ENCODE data around the gene UROC1. TPM values are rescaled to one million over a fixed set of nuclear protein-coding genes. Genes with fewer than 3 reads are reported as not detected.

Gene UROC1
- polyA plus RNA-seq, 1 of the 3 experiments (the other 2 are of a cell fraction) = not detected

DNA sequence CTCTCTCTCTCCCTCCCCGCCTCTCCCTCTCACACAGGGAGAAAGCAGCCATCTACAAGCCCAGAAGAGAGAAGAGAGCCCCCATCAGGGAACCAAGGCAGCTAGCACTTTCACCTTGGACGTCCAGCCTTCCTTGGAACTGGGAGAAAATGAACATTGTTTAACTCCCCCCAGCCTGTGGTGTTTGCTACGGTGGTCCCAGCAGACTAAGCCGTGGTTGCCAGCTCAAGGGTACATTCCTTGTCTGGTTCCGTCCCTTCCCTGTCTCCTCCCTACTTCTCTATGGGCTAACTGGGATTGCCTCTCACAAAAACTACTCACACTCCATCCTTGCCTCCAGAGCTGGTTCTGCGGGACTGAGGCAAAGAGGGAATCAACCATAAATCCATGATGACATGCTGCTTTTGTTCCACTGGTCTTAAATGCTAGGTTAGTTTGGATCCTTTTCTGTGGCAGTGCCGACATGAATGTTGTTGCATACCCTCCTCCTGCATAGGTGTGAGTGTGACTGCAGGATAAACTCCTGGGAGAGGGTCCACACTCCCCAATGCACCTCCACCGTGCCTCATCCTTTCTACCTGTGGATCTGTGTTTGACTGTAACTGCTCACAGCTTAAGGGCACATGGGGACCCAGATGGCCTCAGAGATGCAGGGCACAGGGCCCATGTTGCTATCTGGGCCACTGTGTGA lies 29.1 kb upstream of the UROC1 start:
- Histone ChIP-seq H3K4me1 (ENCODE audit: control insufficient read depth in 1 of 2, insufficient read depth in 2 of 2, low read depth in 1 of 2, low read length in 1 of 2) (peaks cover 0 to 4% of the 10 kb centered on the region in 2 experiments; a peak in 1 of 4 replicates), H3K4me2 (no peak overlapping the region), H2AFZ (ENCODE audit: low read depth) (no peak overlapping the region), H3K36me3 (replicated peaks in 1 of 2; ENCODE audit: control insufficient read depth in 1 of 2, insufficient read depth in 2 of 2, low read length in 1 of 2) (no peaks in the 10 kb centered on the region), H3F3A (replicated peaks; ENCODE audit: insufficient read depth) (no peaks in the 10 kb centered on the region), H3K4me3 (ENCODE audit: low read depth in 2 of 2, low read length in 1 of 2) (no peak overlapping the region), H3K27me3 (ENCODE audit: insufficient read depth) (peaks cover 9% of the 10 kb centered on the region; the same call in 1 of the 2 replicates), H3K9ac (no peak overlapping the region), H3K79me2 (ENCODE audit: insufficient read depth) (no peaks in the 10 kb centered on the region), H4K20me1 (ENCODE audit: insufficient read depth) (no peaks in the 10 kb centered on the region), H3K9me2 (no peaks in the 10 kb centered on the region), H3K27ac (ENCODE audit: low read depth in 2 of 2, low read length in 1 of 2) (no peak overlapping the region), H3K9me3 (no peaks in the 10 kb centered on the region)
- 58% methylated on average over 6 of the region's 8 CpGs for whole genome bisulfite sequencing (ENCODE audit: low lambda C conversion rate)
- ChIA-PET CTCF (interaction anchor here (1.0 to 1.6 kb wide), 5 partner anchors 14 to 412 kb away, joined by 3 to 4 read pairs (median 3); no protein-coding TSS in a partner anchor), POLR2A (no interaction called here)
- peak; percentile 14 for DNase-seq
- no peak for TF ChIP-seq SMC3 (IDR thresholded peaks at IDR 0.05; ENCODE audit: low read depth, low read length)
- no peak for TF ChIP-seq MXI1 (IDR thresholded peaks at IDR 0.05; ENCODE audit: low read depth, low read length)
- no peak for TF ChIP-seq USF1 (IDR thresholded peaks at IDR 0.05; ENCODE audit: borderline replicate concordance, low read depth)
- TF ChIP-seq TAF1 (IDR thresholded peaks at IDR 0.05; ENCODE audit: borderline replicate concordance, low read depth, low read length) = no peak
- no peak for TF ChIP-seq MAX (IDR thresholded peaks at IDR 0.05; ENCODE audit: low read depth)
- TF ChIP-seq TEAD4 (IDR thresholded peaks at IDR 0.05; ENCODE audit: borderline replicate concordance, insufficient read depth) = no peak
- no peak for TF ChIP-seq PBX3 (IDR thresholded peaks at IDR 0.05)
- TF ChIP-seq, protein P1, sequence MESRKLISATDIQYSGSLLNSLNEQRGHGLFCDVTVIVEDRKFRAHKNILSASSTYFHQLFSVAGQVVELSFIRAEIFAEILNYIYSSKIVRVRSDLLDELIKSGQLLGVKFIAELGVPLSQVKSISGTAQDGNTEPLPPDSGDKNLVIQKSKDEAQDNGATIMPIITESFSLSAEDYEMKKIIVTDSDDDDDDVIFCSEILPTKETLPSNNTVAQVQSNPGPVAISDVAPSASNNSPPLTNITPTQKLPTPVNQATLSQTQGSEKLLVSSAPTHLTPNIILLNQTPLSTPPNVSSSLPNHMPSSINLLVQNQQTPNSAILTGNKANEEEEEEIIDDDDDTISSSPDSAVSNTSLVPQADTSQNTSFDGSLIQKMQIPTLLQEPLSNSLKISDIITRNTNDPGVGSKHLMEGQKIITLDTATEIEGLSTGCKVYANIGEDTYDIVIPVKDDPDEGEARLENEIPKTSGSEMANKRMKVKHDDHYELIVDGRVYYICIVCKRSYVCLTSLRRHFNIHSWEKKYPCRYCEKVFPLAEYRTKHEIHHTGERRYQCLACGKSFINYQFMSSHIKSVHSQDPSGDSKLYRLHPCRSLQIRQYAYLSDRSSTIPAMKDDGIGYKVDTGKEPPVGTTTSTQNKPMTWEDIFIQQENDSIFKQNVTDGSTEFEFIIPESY (IDR thresholded peaks at IDR 0.05; ENCODE audit: borderline replicate concordance, low read depth) = no peak
- TF ChIP-seq ELF1 (IDR thresholded peaks at IDR 0.05) = no peak

DNA sequence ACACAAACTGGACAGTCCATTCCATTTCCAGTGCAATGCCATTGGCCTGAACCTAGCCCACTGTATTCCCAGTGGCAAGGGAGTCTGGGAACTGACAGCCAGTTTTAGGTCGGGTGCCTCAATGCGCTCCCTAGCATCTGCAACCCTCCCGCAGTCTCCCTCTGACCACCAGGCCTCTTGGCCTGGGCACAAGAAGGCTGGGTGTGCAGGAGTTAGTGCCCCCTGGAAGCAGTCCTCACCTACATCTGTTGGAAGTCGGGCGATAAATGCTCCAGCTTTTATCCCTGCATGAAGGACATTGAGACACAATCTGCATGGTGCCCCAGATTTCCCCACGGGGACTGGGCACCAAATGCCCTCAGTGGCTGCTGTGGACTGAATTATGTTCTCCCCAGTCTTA lies 28.4 kb upstream of the UROC1 start:
- Histone ChIP-seq H3F3A (replicated peaks; ENCODE audit: insufficient read depth) (no peaks in the 10 kb centered on the region), H4K20me1 (ENCODE audit: insufficient read depth) (no peaks in the 10 kb centered on the region), H2AFZ (ENCODE audit: low read depth) (no peak overlapping the region), H3K9me2 (no peaks in the 10 kb centered on the region), H3K27ac (ENCODE audit: low read depth in 2 of 2, low read length in 1 of 2) (no peak overlapping the region), H3K9ac (no peak overlapping the region), H3K9me3 (no peaks in the 10 kb centered on the region), H3K4me1 (ENCODE audit: control insufficient read depth in 1 of 2, insufficient read depth in 2 of 2, low read depth in 1 of 2, low read length in 1 of 2) (peaks cover under 1 to 4% of the 10 kb centered on the region in 2 experiments; a peak in 2 of 4 replicates), H3K4me3 (ENCODE audit: low read depth in 2 of 2, low read length in 1 of 2) (no peak overlapping the region), H3K79me2 (ENCODE audit: insufficient read depth) (no peaks in the 10 kb centered on the region), H3K4me2 (no peak overlapping the region), H3K36me3 (replicated peaks in 1 of 2; ENCODE audit: control insufficient read depth in 1 of 2, insufficient read depth in 2 of 2, low read length in 1 of 2) (no peaks in the 10 kb centered on the region), H3K27me3 (ENCODE audit: insufficient read depth) (peaks cover 9% of the 10 kb centered on the region; the same call in 1 of the 2 replicates)
- DNase-seq = peak; percentile 7
- ChIA-PET CTCF (interaction anchor here (1.6 kb wide), 1 partner anchor 412 kb away, joined by 4 read pairs; no protein-coding TSS in a partner anchor), POLR2A (no interaction called here)
- WGBS (ENCODE audit: low lambda C conversion rate) = 81% methylated on average over 3 of the region's 6 CpGs
- TF ChIP-seq MEF2A (IDR thresholded peaks at IDR 0.05; ENCODE audit: borderline replicate concordance, low read depth) (no peak), GABPA (IDR thresholded peaks at IDR 0.05; ENCODE audit: low read depth) (no peak), USF1 (IDR thresholded peaks at IDR 0.05; ENCODE audit: borderline replicate concordance, low read depth) (no peak)
